Prostate gland (tissue), 2 donors: ENCODE data around the gene TP53BP1.

Source experiments
- POLR2A ChIP-seq: fragments of 450-650 bp; IDR thresholded peaks from one replicate; pipeline ENCODE4 v1.6.1; 2016; ENCODE audit warnings: antibody characterized with exemption, mild to moderate bottlenecking
- POLR2AphosphoS5 ChIP-seq: sonication (generic); formaldehyde crosslinking; IDR thresholded peaks from one replicate; pipeline ENCODE4 v1.6.1; 2017; ENCODE audit warnings: antibody characterized with exemption
- TF ChIP-seq, protein P1 (sequence below), 4 experiments: fragments of 200-600 bp in 2 of 4; fragments of 450-650 bp in 2 of 4; sonication (generic) in 2 of 4; IDR thresholded peaks; 1 replicate in 3 of 4; 2 replicates in 1 of 4; pipeline ENCODE4 v1.5.1; 2016 to 2019; ENCODE audit warnings: antibody characterized with exemption in 4 of 4, mild to moderate bottlenecking in 2 of 4, moderate library complexity in 2 of 4

DNA sequence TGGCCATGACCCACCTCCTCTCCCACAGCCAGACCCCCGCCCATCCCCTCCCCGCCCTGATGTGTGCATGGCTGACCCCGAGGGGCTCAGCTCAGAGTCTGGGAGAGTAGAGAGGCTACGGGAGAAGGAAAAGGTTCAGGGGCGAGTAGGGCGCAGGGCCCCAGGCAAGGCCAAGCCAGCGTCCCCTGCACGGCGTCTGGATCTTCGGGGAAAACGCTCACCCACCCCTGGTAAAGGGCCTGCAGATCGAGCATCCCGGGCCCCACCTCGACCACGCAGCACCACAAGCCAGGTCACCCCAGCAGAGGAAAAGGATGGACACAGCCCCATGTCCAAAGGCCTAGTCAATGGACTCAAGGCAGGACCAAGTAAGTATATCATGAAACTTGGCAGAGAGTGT lies 36.2 kb upstream of the TP53BP1 start:
- TF ChIP-seq, protein P1, sequence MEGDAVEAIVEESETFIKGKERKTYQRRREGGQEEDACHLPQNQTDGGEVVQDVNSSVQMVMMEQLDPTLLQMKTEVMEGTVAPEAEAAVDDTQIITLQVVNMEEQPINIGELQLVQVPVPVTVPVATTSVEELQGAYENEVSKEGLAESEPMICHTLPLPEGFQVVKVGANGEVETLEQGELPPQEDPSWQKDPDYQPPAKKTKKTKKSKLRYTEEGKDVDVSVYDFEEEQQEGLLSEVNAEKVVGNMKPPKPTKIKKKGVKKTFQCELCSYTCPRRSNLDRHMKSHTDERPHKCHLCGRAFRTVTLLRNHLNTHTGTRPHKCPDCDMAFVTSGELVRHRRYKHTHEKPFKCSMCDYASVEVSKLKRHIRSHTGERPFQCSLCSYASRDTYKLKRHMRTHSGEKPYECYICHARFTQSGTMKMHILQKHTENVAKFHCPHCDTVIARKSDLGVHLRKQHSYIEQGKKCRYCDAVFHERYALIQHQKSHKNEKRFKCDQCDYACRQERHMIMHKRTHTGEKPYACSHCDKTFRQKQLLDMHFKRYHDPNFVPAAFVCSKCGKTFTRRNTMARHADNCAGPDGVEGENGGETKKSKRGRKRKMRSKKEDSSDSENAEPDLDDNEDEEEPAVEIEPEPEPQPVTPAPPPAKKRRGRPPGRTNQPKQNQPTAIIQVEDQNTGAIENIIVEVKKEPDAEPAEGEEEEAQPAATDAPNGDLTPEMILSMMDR (IDR thresholded peaks at IDR 0.05) = no peak
- TF ChIP-seq POLR2A (no peak), POLR2AphosphoS5 (no peak)
